ENCODE results near the gene SETD3.

The SETD3 gene

GRCh38 chr14:99481745-99482099 is 1.1 kb upstream of the SETD3 start:
- no peak for DNase-seq

- DNase-seq: peak; percentile 87
Measured at GRCh38 chr14:99480917-99481744, 472 bp upstream of the SETD3 start, which contains the start of gene CCNK. TSS of gene CCNK (plus strand) at chr14:99481409. CDS start at chr14:99492678, 11,269 bp downstream.

GRCh38 chr14:99479160-99479905 is 1.3 kb downstream of the SETD3 start:
- no peak for DNase-seq

GRCh38 chr14:99478128-99478527 is 2.5 kb downstream of the SETD3 start:
- no peak for DNase-seq

DNA sequence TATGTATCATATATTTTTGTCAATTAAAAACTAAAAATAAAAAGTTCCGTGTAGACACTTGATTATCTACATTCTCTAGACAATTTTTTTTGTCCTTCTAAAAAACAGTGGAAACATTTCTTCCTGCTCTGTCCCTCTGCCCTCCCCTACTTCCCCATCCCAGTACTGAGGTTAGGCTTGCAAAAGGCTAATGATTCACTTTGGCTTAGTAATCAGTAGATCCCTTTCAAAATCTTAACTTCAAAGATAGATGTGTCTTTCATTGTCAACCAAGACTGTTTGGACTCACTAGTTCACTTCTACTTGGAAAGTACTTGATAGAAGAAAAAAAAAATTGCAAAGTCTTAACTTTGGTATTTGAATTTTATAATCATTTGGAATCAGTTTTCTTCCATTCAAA is 3.8 kb downstream of the SETD3 start:
- DNase-seq: no peak

DNA sequence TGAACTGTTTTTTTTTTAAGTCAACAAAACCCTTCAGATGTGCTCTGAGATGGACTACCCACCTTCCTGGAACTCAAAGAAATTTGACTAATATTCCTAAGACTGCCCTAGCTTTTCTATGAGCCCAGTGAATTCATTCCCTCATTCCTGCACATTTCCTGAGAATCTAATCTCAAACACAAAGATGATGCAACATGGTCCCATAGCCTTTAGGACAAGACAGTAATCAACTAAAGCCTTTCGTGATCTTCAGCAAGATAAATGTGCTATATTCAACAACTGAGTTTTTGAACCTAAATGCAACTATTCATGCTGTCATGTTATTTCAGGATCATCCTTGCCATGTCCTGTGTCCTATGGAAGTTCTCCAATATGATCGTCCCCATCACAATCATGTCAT is 5.0 kb downstream of the SETD3 start:
- DNase-seq: no peak

GRCh38 chr14:99475179-99475578 is 5.5 kb downstream of the SETD3 start:
- no peak for DNase-seq

DNA sequence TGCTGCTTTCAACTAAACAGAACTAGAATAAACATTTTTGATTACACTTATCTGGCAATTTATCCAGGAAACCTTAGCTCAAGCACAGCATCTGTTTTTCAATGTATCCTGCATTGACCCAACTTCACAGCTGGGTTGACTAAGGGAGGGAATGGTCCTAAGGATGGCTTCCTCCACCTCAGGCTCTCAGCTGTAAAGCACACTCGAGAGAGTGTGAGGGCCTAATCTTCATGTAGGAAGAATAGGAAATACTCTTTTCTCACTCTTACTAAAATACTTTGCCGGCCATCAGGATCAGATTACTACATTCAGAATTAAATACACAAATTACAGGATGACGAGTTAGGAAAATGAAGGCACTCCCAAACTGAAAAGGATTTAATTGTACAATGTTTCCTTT is 7.2 kb downstream of the SETD3 start:
- DNase-seq: no peak

DNA sequence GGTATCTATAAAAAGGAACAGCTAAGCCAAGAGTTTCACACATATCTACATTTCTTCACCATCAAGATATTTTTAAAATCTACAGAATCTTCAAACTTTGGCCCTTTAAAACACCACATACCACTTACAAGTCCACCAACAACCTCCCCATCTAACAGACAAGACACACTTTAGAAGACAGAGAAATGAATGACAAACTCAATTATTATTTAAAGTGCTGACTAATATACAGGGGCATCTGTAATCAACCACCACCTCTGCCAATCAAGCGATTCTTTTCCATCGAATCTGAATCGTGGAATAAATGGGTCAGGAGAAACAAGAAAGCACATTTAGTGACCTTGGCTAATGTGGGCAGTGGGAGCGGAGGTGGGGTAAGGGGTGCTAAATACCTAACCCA is 7.7 kb downstream of the SETD3 start:
- DNase-seq: no peak

DNA sequence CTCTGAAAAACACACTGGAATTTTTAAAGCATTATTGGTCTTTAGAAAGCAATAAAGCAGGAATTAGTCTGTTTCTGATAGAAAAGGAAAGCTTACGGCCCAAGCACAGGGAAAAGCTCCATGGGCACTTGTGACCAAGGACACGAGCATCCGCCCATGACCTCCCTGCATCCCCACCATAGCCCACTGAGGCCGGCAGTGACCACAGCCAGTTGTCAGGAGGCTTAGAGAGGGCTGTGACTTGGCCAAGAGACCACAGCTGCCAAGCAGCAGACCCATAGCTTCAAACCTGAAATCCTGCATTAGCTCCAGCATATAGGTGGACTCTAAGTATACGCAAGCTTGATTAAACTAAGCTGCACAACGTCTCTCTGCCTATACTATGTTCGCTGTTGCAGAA is 8.9 kb downstream of the SETD3 start:
- DNase-seq: no peak

DNA sequence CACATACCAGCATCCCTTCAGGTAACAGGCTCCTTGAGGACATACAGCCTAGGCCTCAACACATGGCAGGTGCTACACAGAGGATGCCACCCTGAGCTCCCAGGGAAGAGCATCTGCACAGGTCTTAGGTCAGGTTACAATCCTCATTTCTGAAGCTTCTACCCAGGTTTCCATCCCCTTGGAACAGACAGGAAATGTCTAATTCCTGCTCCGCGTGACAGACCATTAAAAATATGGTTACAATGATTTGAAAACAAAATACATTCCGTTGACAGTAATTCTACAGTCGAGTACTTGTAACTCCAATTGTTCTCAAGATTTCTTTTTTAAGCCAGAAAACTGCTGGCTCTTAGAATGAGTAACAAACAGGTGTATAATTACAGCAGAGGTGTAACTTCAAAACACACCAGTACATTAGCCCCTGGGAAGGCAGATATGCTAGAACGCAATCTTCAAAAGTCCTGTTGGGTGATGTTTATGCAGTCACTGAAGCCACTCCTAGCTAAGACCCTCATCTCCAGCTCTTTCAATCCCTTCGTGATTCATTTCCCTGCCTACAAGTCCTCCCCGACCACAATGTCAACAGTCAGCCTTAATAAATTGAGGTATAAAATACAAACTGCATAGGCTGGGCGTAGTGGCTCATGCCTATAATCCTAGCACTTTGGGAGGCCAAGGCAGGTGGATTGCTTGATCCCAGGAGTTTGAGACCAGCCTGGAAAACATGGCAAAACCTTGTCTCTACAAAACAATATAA is 11.6 kb downstream of the SETD3 start:
- no peak for DNase-seq

GRCh38 chr14:99468081-99468480 is 12.6 kb downstream of the SETD3 start:
- DNase-seq: no peak

DNA sequence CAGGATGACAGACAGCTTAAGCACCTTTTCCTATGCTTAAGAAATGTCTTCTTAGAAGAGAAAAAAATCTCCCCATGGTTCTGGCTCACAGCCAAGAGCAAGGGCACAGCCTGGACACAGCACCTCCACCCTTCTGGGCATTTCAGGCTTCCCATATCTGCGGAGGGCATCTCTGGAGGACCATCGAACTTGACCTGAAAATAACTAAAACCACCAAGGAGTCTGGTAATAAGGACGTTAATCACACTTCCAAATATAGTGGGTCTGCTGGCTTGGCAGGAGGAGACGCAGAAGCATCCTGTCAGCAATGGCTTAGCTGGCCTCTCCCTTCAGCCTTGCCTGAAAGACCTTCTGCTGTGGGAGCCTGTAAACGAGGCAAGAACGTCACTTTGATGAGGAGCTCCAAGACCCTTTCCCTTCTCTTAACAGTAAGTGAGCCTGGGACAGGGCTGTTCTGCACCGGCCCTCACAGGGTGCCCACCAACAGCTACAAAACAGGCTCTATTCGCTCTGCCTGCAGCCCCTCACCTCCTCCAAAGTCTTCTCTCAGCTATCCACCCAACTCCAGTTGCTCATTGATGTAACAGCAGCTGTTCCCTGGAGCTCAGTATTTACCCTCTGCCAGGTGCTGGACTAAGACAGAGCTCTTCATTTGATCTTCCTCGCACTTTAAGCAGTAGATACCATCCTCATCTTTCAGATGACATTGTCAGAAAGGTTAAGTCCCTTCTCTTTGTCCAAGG is 13.2 kb downstream of the SETD3 start:
- DNase-seq: no peak

DNA sequence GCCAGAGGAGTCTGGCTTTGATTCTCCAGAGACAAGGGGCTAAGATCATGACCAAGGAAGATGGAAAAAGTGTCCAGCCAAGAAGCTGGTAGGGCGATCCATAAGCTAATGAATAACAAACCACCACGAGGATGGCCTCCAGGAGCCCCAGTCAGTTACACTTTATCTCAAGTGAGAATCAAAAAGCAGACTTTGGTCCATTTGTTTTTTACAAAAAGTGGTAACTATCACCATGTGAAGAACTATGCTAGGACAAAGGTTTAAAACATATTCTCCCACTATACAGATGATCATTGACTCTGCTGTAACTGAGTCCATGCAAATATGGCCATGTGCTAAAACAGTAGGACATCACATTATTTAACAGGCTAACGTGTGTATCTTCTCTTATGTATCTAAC is 13.9 kb downstream of the SETD3 start:
- no peak for DNase-seq

DNA sequence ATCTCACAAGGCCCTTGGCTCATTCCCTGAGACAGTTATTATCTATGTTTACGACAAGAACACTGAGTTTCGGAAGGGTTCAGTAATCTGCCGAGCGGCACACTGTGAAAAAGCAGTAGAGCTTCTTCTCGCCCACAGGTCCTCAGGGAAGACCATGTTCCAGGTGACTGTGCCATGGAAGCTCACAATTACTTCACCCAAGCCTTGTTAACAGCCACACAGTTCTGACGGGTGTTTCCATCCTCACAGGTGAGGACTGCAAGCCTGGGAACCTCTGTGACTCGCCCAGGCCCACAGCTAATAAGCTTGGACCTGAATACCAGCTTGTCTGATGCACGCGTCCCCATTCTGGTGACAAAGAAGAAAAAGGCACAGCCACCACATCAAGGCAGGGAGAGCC is 15.4 kb downstream of the SETD3 start:
- DNase-seq: no peak

DNA sequence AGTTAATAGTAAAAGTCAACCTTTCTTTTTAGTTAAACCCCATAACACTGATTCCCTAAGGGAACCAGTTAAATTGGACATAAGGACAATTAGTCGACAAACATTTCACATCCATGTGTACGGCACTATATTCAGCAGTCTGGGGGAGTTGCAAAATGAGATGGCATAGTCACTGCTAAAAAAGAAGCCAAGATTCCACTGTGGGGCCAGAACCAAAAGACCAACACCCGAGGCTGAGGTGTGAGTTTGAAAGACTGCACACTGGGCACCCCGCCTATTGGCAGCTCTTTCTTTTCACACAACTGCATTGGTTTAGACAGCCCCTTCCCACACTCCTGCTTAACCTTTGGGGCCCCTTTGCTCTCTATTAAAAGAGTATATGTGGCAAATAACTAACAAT is 16.7 kb downstream of the SETD3 start:
- no peak for DNase-seq

DNA sequence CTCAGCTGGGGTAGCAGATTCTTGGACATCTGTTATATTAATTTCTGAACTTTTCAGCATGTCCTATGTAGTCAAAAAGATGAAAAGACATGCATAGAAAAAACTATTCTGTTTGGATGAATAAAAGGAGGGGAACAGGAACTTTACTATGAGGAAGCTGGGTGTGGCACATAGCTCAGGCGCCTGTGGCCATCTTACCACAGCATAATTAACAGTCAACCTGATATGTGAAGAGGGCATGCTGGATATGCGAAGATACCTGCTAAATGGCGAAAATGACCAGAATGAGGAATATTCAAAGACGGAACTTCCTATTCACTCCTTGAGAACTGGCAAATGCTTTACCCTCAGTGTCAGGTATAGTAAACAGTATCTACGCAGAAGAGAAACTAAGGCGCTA is 18.4 kb downstream of the SETD3 start:
- no peak for DNase-seq

DNA sequence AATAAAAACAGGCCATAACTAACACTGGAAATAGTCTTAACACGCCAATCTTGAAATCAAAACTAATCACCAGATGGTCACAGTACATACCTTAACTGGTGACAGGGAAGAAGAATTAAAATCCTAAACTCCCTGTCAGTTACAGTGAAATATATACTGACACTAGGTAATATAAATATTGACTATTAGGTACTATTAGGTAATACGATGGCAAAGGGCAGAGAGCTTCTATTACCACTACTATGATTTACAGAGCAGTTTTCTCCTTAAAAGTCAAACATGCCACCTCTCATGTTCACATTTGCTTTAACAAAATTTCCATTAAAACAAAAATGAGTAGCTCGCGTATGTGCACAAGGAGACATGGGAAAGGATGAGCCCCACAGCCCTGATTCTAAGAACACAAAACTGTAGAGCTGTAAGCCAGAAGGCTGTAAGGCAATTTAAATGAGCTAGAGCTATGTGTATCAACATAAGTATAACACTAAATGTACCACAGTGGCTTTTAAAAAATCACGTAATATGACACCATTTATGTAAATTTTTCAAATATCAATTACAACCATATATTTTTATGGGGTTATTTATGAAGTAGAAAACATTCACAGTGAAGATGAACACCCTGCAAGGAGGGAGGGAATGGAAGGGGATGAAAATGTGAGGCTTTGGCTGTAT is 19.1 kb downstream of the SETD3 start:
- DNase-seq: no peak

GRCh38 chr14:99460793-99461192 is 19.9 kb downstream of the SETD3 start:
- no peak for DNase-seq

DNA sequence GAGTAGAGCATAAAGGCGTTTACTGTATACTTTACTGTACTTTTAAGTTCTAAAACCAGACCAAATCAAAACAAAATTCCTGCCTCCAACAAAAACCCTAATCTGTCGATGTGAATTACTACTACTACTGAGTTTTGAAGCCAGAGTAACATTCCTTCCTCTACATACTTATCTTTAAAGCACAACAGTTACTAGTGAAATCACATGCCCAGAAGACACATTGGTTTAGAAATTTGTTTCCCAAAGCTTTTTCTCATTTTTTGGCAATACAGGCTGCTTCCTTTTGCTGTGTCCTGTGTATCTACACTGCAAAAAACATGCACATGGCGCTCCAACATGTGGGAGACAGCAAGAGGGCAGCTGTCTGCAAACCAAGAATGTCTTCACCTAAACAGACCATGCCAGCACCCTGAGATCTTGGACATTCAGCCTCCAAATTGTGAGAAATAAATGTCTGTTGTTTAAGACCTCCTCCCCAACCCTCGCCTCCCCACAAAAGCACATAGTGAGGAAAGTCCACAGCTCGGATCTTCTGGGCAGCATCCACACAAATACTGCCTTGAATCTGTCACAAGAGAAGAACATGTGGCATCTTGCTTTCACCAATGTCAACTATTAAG is 21.1 kb downstream of the SETD3 start:
- no peak for DNase-seq

DNA sequence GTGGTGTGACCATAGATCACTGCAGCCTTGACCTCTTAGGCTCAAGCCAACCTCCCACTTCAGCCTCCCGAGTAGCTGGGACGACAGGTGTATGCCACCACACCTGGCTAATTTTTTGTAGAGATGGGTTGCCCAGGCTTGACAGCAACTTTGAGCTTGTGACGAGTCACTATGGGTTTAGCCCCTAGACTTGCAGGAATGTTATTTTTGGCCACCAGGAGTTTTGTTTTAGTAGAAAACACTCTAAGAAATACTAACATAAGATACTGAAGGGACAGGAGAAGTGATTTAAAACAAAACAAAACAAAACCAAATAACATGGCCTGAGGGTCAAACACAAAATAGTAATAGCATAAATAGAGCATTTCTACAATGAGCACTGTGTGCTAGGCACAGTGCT is 26.4 kb downstream of the SETD3 start:
- no peak for DNase-seq

GRCh38 chr14:99452968-99453367 is 27.7 kb downstream of the SETD3 start:
- DNase-seq: no peak

Data from cortex of kidney (tissue), 1 donor.